ENCODE results near the gene MRPS27.

The MRPS27 gene

DNA sequence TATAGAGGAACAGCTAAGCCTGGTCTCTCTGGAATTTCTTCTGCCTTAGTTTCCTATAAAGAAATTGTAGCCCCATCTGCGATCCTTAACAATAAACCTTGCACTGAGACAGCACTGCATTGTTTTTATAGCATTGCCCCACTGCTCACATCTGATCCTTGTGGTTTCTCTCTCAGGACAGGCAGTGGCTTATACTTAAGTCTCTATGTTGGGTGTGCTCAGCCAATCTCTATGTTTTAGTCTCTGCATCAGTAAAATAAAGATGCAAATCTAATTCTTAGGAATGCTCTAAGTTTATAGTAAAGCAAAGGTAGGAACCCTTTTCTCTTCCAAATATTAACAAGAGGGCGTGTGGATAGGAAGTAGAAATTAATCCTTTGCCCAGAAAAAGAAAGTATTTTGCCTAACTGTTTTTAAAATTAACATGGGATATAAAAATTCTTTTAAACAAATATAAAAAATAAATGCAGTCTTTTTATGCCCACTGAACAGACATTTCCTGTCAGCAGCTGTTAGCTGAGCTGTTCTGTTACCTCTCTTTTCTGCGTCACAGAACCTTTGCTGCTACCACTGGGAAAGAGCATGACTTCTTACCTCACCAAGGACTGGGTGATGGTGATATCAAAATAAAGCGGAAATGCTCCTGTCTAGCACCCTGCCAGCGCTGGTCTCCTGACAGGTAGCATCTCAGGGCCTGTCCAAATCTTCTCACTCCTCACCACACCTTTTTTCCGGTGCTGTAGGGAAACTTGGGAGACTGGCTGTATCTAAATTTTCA, 29.5 kb downstream of the MRPS27 start:
- DNase-seq (ENCODE audit: low spot score), result no peak

DNA sequence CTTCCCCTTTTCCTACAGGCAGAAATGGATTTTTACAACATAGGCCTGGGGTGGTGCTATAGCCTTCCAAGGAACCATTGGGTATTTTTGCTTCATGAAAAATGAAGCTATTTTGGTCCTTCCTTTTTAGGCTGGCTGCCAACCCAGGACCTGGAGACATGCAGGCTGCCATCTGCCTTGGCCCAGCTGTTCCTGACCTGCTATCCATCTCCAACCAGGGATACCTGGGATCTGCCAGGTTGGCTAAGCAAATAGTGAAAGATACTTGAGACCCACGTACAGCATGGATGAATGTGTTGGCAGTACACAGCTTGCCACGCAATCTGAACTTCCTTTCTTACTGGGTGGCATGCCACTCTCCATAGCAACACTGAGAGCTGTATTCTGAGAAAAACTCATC, 31.1 kb downstream of the MRPS27 start:
- no peak for DNase-seq (ENCODE audit: low spot score)

DNA sequence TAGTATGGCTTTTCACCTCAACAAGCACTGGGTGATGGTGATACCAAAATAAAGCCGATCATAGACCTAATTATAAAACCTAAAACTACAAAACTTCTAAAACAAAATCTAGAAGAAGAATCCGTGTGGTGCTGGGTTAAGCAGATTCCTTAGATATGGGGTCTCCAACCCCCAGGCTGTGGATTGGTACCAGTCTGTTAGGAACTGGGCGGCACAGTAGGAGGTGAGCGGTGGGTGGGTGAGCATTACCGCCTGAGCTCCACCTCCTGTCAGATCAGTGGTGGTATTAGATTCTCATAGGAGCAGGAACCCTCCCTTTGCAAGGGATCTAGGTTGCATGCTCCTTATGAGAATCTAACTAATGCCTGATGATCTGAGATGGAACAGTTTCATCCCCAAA, 33.2 kb downstream of the MRPS27 start:
- DNase-seq (ENCODE audit: low spot score), result no peak

DNA sequence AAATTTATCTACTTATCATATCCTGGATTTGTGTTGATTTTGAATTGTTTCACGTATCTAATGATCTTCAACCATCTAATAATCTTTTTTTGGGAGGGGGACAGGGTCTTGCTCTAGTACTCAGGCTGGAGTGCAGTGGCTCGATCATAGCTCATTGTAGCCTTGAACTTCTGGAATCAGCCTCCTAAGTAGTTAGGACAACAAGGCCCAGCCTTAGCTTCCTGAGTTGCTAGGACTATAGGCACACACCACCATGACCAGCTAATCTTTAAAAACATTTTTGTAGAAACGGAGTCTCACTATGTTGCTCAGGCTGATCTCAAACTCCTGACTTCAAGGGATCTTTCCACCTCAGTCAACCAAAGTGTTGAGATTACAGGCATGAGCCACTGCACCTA, 34.6 kb downstream of the MRPS27 start:
- DNase-seq (ENCODE audit: low spot score), result no peak

DNA sequence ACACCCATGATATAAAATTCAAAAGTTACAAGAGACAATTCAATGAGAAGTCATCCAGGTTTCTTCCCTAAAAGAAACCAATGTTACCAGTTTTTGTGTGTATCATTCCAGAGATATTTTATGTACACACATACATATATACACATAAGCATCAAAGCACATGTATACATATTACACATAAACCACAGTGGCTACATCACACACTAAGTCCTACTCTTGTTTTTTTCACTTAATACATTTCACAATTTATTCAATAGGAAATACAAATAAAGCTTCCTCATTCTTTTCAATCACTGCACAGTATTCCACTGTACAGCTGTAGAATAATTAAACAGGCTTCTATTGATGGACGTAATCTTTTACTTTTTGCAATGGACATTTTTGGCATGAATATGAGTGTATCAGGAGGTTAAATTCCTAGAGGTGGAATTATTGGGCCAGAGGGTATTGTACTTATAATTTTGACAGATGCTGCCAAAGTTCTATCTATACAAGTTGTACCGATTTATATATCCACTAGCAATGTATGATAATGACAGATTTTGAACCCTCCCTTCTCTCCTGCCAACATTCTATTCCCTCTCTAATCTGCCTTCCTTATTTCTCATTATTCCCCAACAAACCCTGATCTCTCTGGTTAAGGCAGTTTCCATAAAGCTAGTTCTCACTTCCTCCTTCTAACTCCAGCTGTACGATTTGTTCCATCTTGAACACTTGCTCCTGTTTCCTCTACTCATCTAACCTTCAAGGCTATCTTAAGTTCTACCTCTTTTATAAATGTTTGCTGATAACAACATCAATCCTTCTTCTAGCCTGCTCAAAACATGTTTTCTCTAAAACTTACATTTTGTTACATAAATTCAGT, 35.2 kb downstream of the MRPS27 start:
- no peak for DNase-seq (ENCODE audit: low spot score)

DNA sequence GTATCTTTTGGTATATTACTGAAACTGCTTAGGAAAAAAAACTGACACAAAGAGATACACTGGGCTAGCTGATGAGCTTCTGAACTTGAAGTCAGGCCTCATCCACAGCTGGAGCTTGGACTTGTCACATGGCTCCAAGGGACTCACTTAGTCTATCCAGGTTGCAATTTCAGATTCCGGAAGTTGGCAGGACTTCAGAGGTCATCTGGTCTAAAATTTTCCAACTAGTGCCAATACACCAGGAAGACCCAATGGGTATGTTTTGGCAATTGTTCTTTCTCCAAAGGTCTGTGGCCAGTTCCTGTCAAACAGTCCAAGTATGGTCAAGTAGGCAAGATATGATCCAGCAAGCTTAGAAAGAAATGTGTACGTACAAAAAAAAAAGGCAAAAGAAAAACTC, 36.7 kb downstream of the MRPS27 start:
- no peak for DNase-seq (ENCODE audit: low spot score)

DNA sequence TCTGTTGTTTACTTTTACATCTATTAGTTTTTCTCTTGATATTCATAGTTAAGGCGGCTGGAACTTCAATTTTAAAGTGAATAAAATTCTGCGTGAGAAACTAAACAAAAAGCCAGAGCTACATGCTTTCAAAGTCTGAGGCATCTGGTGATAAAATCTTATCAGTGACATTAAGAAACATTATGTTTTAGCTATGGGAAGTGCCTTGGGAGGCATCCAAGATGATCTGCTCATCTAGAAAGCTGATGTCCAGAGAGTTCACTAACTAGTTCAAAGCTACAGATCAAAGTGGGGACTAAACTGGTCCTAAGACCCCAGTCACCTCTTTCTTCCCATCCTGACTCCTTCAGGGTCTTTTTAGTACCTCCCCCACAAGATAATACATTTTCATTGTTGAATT, 37.2 kb downstream of the MRPS27 start:
- no peak for DNase-seq (ENCODE audit: low spot score)

DNA sequence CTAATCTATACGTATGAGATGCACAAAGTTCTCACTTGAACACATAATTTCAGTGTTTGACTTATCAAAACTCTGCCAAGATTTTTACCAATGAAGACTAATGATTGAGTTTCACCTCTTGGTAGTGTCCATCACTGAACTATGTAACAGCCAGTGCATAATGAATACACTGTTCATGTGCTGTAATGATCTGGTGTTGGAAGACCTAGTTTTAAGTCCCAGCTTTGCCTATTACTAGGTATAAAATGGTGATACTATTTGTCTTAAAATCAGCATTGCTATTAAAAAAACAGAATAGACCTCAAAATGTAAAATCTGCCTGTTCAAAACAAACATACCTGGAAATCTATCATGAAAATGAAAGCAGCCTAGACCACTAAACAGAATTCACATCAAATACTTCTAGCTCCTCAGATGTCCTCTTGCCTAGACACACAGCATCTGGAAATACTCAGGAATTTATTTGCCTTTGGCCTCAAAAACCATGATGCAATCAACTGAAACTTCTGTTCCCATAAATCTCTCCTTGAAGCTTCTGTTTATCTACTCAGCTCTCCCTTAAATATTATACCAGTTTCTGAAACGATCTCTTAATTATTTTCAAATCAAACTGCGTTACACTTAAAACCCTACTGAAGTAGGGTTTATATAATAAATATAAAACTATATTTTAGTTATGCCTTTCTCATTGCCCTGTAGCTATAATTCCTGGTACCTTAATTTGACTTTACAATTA, 38.1 kb downstream of the MRPS27 start:
- DNase-seq (ENCODE audit: low spot score), result peak; percentile 72

DNA sequence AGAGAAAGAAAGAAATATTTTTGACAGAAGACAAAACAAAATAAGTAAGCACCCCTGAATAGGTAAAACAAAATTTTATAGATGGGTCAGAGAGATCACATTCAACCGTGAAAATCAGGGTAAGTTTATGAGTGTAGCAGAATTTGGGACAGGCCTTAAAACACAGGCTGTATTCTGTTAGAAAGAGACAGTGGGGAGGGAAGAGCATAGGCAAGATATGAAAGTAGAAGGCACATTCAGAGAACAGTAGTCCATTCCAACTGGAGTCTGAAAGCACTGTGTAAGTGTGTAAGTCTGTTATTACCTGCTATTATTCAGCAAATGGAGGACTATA, 38.6 kb downstream of the MRPS27 start:
- DNase-seq (ENCODE audit: low spot score), result no peak

DNA sequence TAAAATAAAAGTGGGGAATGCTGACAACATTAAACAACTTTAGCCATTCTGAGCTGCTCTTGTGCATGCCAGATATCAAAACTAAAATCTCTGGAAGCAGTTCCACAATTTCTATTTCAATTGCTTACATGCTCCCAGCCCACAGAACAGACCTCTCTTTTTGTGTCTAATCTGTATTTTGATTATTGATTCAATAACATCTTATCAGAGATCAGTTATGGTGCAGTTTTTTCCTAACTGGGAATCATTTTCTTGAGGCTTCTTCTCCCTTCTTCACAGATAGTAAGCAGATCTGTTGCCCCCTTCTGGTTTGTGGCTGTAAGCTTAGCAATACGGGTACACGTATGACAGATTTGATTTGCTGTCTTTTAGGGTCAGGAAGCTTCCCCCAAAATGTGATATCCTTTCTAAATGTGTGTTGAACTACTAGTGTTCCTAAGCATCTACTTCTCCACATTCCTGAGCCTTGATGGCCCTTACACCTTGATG, 39.4 kb downstream of the MRPS27 start:
- peak; percentile 7 for DNase-seq (ENCODE audit: low spot score)

DNA sequence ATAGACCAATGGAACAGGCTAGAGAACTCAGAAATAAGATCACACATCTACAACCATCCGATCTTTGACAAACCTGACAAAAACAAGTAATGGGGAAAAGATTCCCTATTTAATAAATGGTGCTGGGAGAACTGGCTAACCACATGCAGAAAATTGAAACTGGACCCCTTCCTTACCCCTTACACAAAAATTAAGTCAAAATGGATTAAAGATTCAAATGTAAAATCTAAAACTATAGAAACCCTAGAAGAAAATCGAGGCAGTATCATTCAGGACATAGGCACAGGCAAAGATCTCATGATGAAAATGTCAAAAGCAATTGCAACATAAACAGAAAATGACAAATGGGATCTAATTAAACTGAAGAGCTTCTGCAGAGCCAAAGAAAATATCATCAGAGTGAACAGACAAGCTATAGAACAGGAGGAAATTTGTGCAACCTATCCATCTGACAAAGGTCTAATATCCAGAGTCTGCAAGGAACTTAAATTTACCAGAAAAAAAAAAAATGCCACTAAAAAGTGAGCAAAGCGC, 43.8 kb downstream of the MRPS27 start:
- DNase-seq (ENCODE audit: low spot score), result no peak

DNA sequence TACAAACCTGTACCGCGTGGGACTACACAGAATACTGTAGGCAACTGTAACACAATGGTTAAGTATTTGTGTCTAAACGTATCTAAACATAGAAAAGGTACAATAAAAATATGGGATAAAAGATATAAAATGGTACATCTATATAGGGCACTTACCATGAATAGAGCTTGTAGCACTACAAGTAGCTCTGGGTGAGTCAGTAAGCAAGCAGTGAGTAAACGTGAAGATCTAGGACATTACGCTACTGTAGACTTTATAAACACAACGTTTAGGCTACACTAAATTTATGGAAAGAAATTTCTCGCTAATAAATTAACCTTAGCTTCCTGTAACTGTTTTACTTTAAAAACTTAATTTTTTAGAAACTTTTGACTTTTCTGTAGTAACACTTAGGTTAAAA, 46.5 kb downstream of the MRPS27 start:
- DNase-seq (ENCODE audit: low spot score), result no peak

DNA sequence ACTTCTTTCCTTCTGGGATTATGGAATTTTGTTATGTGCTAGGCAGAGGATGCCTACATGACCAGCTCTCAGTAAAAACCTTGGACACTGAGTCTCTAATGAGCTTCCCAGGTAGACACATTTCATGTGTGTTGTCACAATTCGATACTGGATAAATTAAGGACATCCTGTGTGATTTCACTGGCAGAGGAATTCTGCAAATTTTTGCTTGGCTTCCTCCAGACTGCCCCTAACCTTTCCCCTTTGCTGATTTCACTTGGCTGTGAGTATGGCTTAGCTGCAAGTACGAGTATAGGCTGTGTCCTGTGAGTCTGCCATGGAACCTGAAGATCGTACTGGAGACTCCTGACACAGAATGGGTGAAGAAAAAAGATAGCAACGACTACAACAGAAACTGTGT, 47.6 kb downstream of the MRPS27 start:
- no peak for DNase-seq (ENCODE audit: low spot score)

DNA sequence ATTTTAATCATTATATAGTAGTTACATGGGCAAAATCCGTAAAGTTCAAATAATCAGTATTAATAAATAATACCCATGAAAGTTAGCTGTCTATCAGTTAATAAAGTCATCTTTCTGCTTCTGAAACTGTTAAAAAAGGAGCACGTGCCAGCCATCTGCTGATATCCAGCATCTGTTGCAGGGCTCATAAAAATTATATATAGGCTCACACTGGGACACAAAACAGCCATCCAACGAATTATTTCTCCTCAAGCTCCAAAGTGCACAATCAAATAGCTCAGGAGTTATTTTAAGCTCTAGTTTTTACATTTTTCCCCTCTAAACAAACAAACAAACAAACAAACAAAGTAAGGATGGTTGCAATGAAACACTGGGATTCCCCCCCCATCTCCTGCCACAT, 48.3 kb downstream of the MRPS27 start:
- DNase-seq (ENCODE audit: low spot score), result no peak

DNA sequence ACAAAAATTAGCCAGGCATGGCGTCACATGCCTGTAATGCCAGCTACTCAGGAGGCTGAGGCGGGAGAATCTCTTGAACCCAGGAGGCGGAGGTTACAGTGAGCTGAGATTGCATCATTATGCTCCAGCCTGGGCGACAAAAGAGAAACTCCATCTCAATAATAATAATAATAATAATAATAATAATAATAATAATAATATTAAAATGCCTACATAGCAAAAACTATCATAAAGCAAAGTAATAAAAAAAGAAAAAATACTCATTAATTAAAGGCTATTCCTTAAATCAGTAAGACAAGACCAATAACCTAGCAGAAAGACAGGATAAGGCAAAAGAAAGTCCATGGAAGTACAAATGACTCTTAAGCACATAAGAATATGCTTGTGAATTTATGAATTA, 50.0 kb downstream of the MRPS27 start:
- DNase-seq (ENCODE audit: low spot score), result no peak

DNA sequence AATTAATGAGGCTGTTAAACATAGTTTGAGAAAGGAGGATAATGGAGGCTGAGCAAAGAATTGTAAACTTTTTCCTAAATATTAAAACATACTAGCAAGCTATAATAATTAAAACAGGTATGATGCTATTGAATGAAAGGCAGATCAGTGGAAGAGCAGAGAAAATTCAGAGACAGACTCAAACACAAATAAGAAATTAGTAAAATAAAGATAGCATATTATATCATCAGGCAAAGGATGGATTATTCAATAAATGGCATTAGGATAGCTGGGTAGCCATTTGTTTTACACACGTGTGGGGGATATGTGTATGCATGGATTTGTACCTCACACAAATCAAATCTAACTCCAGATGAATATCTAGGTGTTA, 50.6 kb downstream of the MRPS27 start:
- DNase-seq (ENCODE audit: low spot score), result no peak

DNA sequence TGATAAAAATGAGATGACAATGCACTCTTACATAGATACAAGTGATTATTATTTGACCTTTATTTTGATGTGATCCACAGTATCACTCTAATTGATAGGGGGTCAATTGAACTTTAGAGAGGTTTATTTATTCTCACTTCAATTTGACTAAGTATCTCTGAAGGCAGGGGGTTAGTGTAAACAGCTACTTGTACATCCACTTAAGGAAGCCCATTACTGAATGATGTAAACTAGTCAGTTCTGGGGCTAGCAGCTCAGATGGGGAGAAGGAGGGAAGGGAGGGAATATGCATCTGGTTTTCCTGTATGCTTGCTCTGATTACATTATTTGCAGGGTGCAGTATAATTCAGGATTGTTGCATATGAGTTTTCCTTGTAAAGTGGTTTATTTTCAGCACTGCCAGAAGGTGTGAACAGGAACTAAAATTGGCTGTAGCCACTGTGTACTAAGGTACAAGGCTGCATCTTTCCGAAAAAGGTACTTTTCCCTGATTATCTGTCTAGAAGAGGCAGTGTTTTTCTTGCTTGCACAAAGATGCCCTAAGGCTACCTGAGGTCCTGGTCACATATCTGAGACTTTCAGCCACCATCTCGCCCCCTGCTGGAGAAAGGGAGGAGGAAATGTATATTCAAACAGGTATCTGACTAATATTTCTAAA, 51.2 kb downstream of the MRPS27 start:
- peak; percentile 33 for DNase-seq (ENCODE audit: low spot score)

DNA sequence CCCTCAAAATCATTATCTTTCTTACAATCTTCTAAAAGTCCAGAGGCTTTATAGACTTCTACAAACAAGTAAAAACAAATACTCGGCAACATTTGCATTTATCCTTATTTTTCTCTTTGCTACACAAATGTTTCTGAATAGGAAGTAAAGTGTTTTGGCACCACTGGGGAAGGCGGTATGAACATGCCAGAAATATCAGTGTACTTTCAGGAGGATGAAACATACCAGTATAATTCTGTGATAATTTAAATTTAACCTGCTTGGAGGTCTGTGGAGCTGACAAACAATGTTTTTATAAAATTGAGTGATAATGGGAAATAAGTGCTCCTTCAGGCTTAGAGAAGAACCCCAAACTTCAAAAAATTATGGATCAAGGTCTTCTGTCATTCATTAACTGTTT, 51.8 kb downstream of the MRPS27 start:
- DNase-seq (ENCODE audit: low spot score), result no peak

DNA sequence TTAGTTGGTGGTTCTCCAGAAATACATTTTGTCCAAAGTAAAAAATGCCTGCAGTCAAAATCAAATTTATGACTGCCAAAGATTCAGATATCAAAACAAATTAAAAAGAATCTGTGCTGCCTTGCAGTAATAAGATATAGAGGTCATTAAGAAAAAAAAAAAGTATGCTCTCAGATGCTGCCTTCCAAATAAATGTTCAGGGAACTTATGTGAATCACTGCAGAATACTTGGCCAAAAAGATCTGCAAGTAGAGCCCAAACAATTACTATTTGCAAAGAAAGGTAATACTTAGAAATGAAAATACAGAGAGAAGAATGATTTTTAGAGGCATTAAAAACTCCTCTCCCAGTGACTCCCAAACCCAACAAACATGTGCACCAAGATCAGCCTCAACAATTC, 52.4 kb downstream of the MRPS27 start:
- DNase-seq (ENCODE audit: low spot score), result no peak

DNA sequence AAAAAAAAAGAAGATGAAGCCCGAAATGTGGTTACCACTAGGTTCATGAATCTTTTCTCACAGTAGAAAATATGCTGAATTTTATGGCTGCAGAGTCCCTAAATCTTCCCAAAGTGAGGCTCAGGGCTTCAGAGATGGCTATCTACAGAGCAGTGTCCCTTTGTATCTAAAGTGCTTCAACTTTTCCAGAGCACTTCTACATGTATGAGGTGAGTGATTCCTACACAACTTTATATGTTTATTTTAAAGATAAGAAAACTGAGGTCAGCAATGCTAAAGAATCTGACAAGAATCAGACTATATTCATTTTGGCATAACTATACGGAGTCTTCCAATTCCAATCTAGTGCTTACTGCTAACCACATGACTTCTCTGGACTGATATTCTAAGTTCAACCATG, 53.2 kb downstream of the MRPS27 start:
- no peak for DNase-seq (ENCODE audit: low spot score)

DNA sequence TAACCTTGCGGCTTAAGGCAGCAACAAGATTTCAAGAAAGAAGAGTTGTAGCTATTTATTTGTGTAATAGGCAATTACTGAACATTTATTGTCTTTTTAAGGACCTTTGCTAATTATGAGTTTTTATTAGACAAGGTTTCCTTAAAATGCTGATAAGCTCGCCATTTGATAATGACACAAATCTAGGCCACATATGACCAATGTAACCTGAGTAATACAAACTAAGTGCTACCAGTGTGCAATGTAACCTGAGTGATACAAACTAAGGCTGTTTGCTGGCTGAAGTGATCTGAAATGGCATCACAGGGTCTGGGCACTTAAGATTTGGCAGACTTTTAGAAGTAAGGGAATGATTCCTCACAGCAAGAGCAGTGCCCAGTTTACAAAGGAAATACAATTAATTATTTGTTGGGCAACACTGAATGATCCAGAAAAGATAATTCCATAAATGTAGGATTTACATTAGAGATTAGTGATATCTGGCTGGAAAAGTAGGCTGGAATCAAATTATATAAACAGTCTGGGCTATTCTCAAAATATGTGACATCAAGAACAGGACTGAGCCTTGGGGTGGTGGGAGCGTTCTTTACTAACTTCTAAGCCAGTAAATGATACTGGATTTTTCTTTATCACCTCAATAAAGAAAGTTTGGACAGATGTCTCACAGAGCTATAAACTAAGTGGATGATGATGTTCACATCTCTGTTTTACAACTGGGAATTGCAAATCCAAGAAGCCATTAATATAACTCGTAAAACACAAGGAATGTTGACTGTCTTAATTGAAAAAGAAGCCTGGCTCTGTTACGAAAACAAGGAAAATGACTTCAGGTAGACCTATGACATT, 54.8 kb downstream of the MRPS27 start:
- DNase-seq (ENCODE audit: low spot score), result no peak
